H1 (cell line): ENCODE results near the gene TP63.
"Not testable (repeated sequence)": the region's sequence is repeated elsewhere in the genome, so short reads cannot be mapped to it uniquely, and the experiment has no call there.

Experiments
- CREB1 ChIP-seq: IDR thresholded peaks from 2 replicates; pipeline ENCODE4 v1.6.1; 2012; ENCODE audit warnings: inconsistent platforms
- NANOG ChIP-seq: IDR thresholded peaks from 2 replicates; pipeline ENCODE4 v1.6.1; 2011; ENCODE audit warnings: low read length, low read depth, mild to moderate bottlenecking, inconsistent platforms; ENCODE audit not compliant: insufficient read depth, poor library complexity, severe bottlenecking
- TBP ChIP-seq: IDR thresholded peaks from 2 replicates; pipeline ENCODE4 v1.6.1; 2011; ENCODE audit warnings: low read depth, low read length, improper control_type of control experiment

- not testable (repeated sequence) for TF ChIP-seq TBP, NANOG, CREB1
Observed at GRCh38 chr3:189750972-189751371, 119.8 kb downstream of the TP63 start.
